Measurements from ENCODE around the gene C1QL2. TPM values are rescaled to one million over a fixed set of nuclear protein-coding genes. Genes with fewer than 3 reads are reported as not detected.

Gene C1QL2
- polyA plus RNA-seq, 1 donor from 2014 or later, result not detected

GRCh38 chr2:119174216-119174992 lies 15.9 kb upstream of the C1QL2 start:
- no peaks in the 10 kb centered on the region for H3K9me2 ChIP-seq (ENCODE audit: insufficient read depth, low read length)
- H3F3A ChIP-seq (ENCODE audit: insufficient read depth, low read length, poor library complexity, severe bottlenecking), result no peaks in the 10 kb centered on the region
- no peak overlapping the region for H3K4me2 ChIP-seq (ENCODE audit: low read length)
- TF ChIP-seq RAD21 (conservative IDR thresholded peaks at IDR 0.05) (no peak), CTCF (IDR thresholded peaks at IDR 0.05; ENCODE audit: poor library complexity, severe bottlenecking) (peak; percentile 43)
- H3K27ac ChIP-seq (ENCODE audit: low read length), result no peak overlapping the region
- H3K27me3 ChIP-seq (ENCODE audit: insufficient read depth, low read depth, low read length), result peaks cover under 1% of the 10 kb centered on the region
- H3K79me2 ChIP-seq (replicated peaks; ENCODE audit: insufficient read depth, low read length), result no peaks in the 10 kb centered on the region
- H3K36me3 ChIP-seq (ENCODE audit: insufficient read depth, low read length), result no peaks in the 10 kb centered on the region
- no peaks in the 10 kb centered on the region for H4K20me1 ChIP-seq (ENCODE audit: insufficient read depth)
- H3K9me3 ChIP-seq (ENCODE audit: low read length), result no peaks in the 10 kb centered on the region
- no peak overlapping the region for H2AFZ ChIP-seq (ENCODE audit: low read depth, low read length)
- no peak overlapping the region for H3K4me3 ChIP-seq (ENCODE audit: low read length)
- no peak overlapping the region for H3K9ac ChIP-seq (ENCODE audit: low read length)

GRCh38 chr2:119173556-119174060 lies 15.1 kb upstream of the C1QL2 start:
- Histone ChIP-seq H3F3A (ENCODE audit: insufficient read depth, low read length, poor library complexity, severe bottlenecking) (no peaks in the 10 kb centered on the region), H3K27me3 (ENCODE audit: insufficient read depth, low read depth, low read length) (peaks cover 9% of the 10 kb centered on the region), H3K9me2 (ENCODE audit: insufficient read depth, low read length) (no peaks in the 10 kb centered on the region), H3K36me3 (ENCODE audit: insufficient read depth, low read length) (no peaks in the 10 kb centered on the region), H4K20me1 (ENCODE audit: insufficient read depth) (no peaks in the 10 kb centered on the region), H3K4me3 (ENCODE audit: low read length) (no peak overlapping the region), H3K9me3 (ENCODE audit: low read length) (no peaks in the 10 kb centered on the region), H3K27ac (ENCODE audit: low read length) (no peak overlapping the region), H2AFZ (ENCODE audit: low read depth, low read length) (no peak overlapping the region), H3K79me2 (replicated peaks; ENCODE audit: insufficient read depth, low read length) (no peaks in the 10 kb centered on the region), H3K4me2 (ENCODE audit: low read length) (no peak overlapping the region), H3K9ac (ENCODE audit: low read length) (no peak overlapping the region)
- TF ChIP-seq TAF1 (IDR thresholded peaks at IDR 0.05; ENCODE audit: low read depth) (no peak), RAD21 (conservative IDR thresholded peaks at IDR 0.05) (no peak), SMC3 (conservative IDR thresholded peaks at IDR 0.05; ENCODE audit: poor library complexity) (no peak)

GRCh38 chr2:119170504-119170903 lies 12.0 kb upstream of the C1QL2 start:
- TF ChIP-seq EZH2 (IDR thresholded peaks at IDR 0.05; ENCODE audit: borderline replicate concordance, insufficient read depth, low read length, poor library complexity, severe bottlenecking) (no peak), REST (IDR thresholded peaks at IDR 0.05; ENCODE audit: borderline replicate concordance) (no peak), TAF1 (IDR thresholded peaks at IDR 0.05; ENCODE audit: low read depth) (no peak), EP300 (conservative IDR thresholded peaks at IDR 0.05; ENCODE audit: poor library complexity, severe bottlenecking) (no peak), RAD21 (conservative IDR thresholded peaks at IDR 0.05) (no peak), MXI1 (conservative IDR thresholded peaks at IDR 0.05; ENCODE audit: poor library complexity, severe bottlenecking) (no peak), CTCF (IDR thresholded peaks at IDR 0.05; ENCODE audit: poor library complexity, severe bottlenecking) (no peak), SMC3 (conservative IDR thresholded peaks at IDR 0.05; ENCODE audit: poor library complexity) (no peak), POLR2AphosphoS5 (IDR thresholded peaks at IDR 0.05) (no peak)
- Histone ChIP-seq H3K9me3 (ENCODE audit: low read length) (no peaks in the 10 kb centered on the region), H3K4me2 (ENCODE audit: low read length) (no peak overlapping the region), H3K9ac (ENCODE audit: low read length) (no peak overlapping the region), H3K9me2 (ENCODE audit: insufficient read depth, low read length) (no peaks in the 10 kb centered on the region), H3K27ac (ENCODE audit: low read length) (no peak overlapping the region), H3K27me3 (ENCODE audit: insufficient read depth, low read depth, low read length) (peaks cover 36% of the 10 kb centered on the region), H3F3A (ENCODE audit: insufficient read depth, low read length, poor library complexity, severe bottlenecking) (no peaks in the 10 kb centered on the region), H4K20me1 (ENCODE audit: insufficient read depth) (no peaks in the 10 kb centered on the region), H3K4me3 (ENCODE audit: low read length) (no peak overlapping the region), H3K79me2 (replicated peaks; ENCODE audit: insufficient read depth, low read length) (no peaks in the 10 kb centered on the region), H2AFZ (ENCODE audit: low read depth, low read length) (no peak overlapping the region), H3K36me3 (ENCODE audit: insufficient read depth, low read length) (no peaks in the 10 kb centered on the region)
